Measurements from ENCODE around the gene THAP2.

Gene THAP2

DNA sequence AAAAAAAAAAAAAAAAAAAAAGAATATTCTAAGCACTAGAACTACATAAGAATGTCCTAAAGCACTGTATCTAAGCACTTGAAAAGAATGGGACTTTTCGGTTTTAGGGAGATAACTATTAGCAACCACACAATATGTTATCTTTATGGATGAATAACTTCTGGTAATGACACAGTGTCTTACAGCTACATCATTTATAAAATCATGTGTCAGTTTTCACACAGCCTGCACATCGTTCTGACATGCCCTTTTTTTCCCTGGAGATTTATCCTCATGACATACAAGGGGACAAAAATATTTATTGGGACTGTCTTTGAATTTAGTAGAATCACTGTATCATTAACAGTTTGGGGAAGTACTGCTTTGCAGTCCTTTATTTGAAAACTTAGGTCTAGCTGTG, 39.1 kb downstream of the THAP2 start:
- DNase-seq (ENCODE audit: low read depth) = no peak

DNA sequence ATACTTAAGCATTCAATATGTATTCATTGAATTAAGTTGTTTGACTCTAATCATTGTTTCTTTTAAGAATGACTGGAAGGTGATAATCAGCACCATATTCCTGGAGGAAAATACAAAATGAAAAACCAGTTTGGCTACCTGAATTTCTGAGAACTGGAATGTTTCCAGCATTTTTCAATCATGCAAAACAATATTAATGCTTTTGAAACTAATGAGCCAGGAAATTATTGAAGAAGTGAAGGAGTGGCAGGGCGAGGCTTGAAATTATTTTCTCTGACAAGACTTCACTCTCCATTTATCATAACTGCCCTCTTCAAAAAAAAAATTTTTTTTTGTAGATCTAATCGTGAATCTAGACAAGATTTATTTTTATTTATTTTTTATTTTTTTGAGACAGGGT, 40.8 kb downstream of the THAP2 start:
- DNase-seq (ENCODE audit: low read depth) = no peak

DNA sequence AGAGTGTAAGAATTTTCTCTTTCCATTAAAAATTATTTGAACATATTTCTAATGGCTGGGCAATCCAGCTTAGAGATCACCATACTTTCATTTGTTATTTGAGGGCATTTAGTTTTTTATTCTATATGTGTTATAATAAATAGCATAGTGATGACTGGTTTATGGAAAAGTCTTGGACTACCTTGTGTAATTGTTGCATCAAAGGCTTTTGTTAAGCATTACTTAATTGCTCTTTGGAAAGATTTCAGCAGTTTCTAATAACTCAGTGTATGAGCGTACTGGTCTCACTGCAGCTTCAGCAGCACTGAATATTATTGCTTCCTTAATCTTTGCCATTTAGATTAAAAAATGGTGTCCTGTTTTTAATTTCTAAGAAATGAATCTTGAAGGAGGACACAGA, 44.6 kb downstream of the THAP2 start:
- DNase-seq (ENCODE audit: low read depth) = no peak

DNA sequence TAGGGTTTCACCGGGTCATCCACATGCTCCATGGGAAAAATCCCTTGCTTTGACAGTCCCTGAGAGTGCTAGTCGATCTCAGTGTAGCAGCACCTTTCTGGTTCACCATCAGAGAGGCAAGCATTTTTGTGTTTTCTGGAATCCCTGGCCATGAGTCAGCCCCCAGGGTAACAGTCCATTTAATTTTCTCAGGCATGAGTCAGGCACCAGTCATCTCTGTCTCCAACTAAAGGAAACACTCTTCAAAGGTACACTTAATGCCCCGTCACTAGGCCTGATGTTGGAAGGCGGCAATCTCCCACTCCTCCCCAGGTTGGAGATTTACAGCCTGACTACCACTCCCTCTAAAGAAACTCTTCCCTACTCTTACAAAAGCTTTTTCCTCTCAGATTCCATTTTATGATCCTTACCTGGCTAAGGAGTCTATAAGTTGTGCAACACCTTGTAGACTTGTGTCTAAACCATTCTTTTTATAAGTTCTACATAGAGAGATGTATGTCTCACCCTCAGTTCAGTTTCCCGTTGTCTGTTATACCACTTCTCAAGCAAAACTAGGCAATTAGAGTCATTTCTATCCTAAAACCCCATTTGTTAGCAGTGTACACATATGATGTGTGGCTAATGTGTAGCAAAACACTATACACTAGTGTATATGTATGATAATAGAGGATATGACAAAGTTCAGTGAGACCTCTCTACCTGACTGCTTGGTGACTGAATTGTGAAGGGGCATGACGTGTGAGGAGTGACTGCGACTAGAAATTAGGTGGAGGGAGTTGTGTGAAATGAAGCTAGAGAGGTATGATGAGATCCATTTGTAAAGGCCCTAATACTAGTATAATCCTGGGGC, 46.4 kb downstream of the THAP2 start:
- no peak for DNase-seq (ENCODE audit: low read depth)

DNA sequence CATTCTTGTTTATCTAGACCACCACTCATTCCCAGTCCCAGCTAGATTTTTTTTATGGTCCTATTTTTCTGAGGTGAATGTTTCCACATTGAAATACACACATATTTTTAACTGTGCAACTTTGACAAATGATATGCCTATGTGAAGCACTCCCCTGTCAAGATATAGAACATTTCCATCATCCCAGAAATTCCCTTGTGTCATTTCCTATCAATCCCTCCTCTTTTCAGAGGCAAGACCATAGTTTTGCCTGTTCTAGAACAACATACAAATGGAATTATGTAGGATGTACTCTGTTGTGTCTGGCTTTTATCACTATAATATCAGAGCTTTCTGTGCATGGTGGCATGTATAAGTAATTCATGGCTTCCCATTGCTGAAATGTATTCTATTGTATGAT, 54.5 kb downstream of the THAP2 start:
- DNase-seq (ENCODE audit: low read depth) = no peak

DNA sequence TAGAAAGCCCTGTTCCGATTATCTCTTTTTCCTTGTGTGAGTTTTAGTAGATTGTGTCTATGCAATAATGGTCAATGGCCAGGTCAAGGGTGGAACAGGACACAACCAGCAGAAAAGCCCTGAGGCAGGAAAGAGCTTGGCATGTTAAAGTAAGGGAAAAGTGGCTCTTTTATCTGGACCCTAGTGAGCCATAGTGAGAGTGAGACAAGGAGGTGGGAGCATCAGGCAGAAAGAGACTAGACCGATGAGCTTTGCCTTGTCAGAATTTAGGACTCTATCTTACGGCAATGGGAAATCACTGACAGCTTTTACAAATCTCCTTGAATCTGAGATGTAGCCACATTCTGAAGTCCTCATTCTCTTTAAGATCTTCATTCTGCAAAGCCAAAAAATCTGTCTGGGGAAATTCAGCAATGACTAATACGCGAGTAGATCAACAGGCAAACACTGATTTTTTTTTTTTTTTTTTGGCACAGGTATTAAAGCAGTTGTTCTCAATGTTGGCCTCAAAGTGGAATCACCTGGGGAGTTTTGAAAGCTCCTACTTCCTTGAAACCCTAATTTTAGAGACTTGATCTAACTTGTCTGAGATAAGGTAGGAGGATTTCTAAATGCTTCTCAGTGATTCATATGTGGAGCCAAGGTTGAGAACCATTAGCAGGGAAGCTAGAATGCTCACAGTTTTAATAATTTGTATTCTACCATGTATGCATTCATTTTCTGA, 55.7 kb downstream of the THAP2 start:
- DNase-seq (ENCODE audit: low read depth) = no peak

DNA sequence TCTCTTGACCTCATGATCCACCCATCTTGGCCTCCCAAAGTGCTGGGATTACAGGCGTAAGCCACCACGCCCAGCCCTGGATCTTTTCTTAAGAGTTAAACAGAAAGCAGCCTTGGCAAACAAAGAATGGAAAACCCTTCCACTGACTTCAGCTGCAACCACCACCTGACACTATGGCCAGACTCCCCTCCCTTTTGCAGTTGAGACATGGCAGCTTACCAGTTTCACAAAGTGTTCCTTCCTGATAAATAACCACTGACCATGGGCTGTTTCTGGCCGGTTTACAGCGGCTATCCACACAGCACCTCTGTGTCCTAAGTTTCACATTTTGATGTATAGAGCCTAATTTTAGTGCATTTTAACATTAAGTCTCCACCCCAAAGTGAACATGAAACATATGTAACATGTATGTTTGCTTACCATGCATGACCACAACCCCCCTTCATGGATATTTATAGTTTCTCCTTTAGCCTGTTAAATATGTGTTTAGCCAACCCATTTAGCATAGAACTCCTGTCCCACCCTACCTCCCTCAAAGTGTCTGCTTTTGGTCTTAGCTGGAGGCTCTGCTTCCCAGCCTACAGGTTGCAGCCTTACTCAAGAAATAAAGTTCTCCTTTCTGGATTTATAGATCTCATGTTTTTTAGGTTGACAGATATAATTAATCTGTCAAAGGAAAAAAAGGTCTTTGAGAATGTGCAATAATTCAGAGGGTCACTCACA, 57.8 kb downstream of the THAP2 start:
- DNase-seq (ENCODE audit: low read depth) = no peak

DNA sequence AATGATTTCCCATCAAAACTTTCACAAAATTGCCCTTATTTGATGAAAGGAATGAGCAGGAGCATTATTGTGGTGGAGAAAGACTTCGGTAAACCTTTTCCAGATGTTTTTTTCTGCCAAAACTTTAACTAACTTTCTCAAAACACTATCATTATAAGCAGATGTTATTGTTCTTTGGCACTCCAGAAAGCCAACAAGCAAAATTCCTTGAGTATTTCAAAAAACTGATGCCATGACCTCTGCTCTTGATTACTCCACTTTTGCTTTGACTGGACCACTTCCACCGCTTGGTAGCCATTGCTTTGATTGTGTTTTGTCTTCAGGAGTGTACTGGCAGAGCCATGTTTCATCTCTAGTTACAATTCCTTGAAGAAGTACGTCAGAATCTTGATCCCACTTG, 60.9 kb downstream of the THAP2 start:
- no peak for DNase-seq (ENCODE audit: low read depth)

DNA sequence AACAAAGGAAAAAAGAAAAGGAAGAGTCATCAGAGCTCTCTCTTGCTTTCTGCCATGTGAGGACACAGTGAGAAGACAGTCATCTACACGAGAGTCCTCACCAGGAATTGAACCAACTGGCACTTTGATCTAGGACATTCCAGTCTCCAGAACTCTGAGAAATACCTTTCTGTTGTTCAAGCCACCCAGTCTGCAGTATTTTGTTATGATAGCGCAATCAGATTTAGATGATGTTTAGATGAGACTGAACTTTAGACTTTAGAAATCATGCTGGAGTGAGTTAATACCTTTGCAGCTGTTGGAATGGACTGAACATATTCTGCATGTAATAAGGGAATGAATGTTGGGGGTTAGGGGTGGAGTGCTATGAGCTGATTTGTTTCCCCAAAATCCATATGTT, 62.4 kb downstream of the THAP2 start:
- no peak for DNase-seq (ENCODE audit: low read depth)

DNA sequence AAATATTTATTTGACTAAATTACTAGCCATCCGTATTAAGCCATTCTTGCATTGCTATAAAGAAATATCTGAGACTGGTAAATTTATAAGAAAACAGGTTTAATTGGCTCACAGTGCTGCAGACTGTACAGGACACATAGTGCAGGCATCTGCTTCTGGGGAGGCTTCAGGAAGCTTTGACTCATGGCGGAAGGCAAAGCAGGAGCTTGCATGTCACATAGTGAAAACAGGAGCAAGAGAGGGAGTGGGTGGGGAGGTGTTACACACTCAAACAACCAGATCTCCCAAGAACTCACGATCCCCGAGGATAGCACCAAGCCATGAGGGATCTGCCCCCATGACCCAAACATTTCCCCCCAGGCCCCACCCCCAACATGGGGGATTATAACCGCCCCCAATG, 63.9 kb downstream of the THAP2 start:
- DNase-seq (ENCODE audit: low read depth) = no peak

Data from stimulated activated CD8-positive, alpha-beta memory T cell treated with anti-CD3 and anti-CD28 coated beads, Interleukin-7, amount 100 ng/mL, for 24 hours (primary cell).